Fibroblast of the aortic adventitia (primary cell): ENCODE results near the gene FXR2. TPM values are rescaled to one million over a fixed set of nuclear protein-coding genes. Genes with fewer than 3 reads are reported as not detected.
"Not testable (repeated sequence)": the region's sequence is repeated elsewhere in the genome, so short reads cannot be mapped to it uniquely, and the experiment has no call there.

Experiments
- DNase-seq: peaks from one replicate; pipeline ENCODE4 v3.0.0-alpha.2; 2010; ENCODE audit warnings: low read depth
- H3K4me3 ChIP-seq: 2 replicates; pipeline ENCODE4 v1.5.1; 2011; ENCODE audit warnings: low read depth, mild to moderate bottlenecking, control low read depth, low read length, moderate library complexity
- CTCF ChIP-seq: IDR thresholded peaks from 2 replicates; pipeline ENCODE4 v1.5.1; 2011; ENCODE audit warnings: mild to moderate bottlenecking, low read length, control low read depth, inconsistent platforms; ENCODE audit not compliant: insufficient read depth
- total RNA-seq: library from RNA; depleted of rRNA; stranded (reverse); fragments of >200 nt; gene quantifications from 2 replicates; pipeline ENCODE4 v1.2.3, GENCODE V29; 2012; ENCODE audit warnings: low replicate concordance

The FXR2 gene
- total RNA-seq, 1 donor = 33.1 TPM

- no peak overlapping the region for H3K4me3 ChIP-seq
- no peak for DNase-seq
Measured at GRCh38 chr17:7651665-7652387, 37.1 kb upstream of the FXR2 start.

GRCh38 chr17:7651097-7651664, 36.5 kb upstream of the FXR2 start:
- H3K4me3 ChIP-seq = peak overlapping the region; percentile 13
- DNase-seq = no peak
- no peak for TF ChIP-seq CTCF

More at GRCh38 chr17:7651665-7652387, 37.1 kb upstream of the FXR2 start:
- TF ChIP-seq CTCF = no peak

DNA sequence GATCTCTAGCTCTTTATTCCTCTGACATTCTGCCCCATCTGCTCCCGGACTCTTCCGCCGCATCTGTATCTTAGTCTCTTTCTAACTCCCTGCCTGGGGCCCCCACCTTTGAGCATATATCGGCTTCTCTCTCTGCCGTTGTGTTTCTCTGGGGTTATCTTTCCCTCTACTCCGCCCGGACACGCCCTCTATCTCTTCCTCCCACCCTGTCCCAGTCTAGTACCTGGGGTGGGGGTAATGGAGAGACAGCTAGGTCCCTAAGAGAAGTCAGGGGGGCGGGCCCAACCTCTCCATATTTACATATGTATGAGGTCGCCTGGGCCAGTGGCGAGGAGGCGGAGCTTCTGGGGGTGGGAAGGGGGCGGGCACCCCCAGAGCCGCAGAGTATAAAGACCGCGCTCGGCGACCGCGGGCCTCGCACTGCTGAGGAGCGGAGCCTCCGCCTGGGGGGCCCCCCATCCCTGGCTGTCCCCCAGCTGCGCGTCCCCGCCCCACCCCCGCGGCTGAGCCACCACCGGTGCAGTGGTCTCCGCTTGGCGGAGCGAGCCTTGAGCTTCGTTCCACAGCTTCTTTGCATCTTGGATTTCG, 35.9 kb upstream of the FXR2 start, which contains the start of gene ATP1B2:
Gene ATP1B2, plus strand, starts transcription at position 418 of the 588 bp plus-strand sequence. CDS start 593 bp downstream, outside the sequence.
- H3K4me3 ChIP-seq = peak within 1 kb of the TSS; percentile 13
- TF ChIP-seq CTCF = no peak
- DNase-seq = peak; percentile 9

DNA sequence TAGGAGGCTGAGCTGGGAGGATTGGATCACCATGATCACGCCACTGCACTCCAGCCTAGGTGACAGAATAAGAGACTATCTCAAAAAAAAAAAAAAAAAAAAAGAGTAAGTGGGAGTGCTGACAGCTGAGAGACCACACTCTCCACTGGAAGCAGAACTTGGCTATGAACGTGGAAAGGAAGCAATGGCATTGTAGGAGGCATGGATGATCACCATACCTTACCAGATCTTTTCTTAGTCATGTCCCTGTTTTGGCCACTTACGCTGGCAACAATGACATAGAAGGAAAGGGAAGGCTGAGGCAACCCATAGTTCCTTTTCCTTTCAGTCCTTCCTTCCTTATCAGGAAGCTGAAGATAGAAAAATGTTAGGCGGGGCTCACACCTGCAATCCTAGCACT, 32.3 kb upstream of the FXR2 start:
- no peak for DNase-seq
- H3K4me3 ChIP-seq = no peak overlapping the region
- TF ChIP-seq CTCF = no peak

DNA sequence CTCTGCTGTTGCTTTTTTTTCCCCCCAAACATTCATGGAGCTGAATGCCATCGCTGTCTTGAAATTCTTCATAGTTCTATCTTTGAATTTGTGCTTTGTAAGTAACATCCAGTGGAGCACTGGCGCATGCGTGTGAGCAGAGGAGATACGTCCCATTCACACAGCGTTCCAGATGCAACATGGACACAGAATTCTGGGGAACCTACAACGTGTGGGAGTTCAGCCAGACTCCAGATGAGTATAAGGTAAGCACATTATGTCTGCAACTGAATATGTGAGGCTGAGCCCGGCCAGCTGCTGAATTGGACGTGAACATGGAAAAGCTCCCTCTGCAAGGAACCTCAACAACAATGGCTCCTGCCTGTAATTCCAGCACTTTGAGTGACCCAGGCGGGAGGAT, 31.8 kb upstream of the FXR2 start:
- H3K4me3 ChIP-seq = no peak overlapping the region
- DNase-seq = no peak
- no peak for TF ChIP-seq CTCF

DNA sequence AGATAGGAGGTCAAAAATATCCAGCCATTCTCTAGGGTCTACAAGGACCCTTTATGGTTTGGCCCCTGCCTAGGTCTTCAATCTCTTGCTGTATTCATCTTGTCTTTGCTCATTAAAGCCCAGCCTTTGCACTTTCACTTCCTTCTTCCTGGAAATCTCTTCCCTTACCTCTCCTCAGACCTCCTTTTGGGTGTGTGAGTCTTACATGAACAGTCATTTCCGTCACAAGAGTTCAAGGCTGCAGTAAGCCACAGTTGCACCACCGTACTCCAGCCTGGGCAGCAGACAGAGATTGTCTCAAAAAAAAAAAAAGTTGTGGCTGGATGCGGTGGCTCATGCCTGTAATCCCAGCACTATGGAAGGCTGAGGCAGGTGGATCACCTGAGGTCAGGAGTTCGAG, 30.1 kb upstream of the FXR2 start:
- no peak for TF ChIP-seq CTCF
- no peak overlapping the region for H3K4me3 ChIP-seq
- DNase-seq = no peak

- not testable (repeated sequence) for DNase-seq, H3K4me3 ChIP-seq
Measured at GRCh38 chr17:7641635-7642034, 26.9 kb upstream of the FXR2 start.
